Cardiac septum (tissue), 1 donor: ENCODE data around the gene CARMIL1. TPM values are rescaled to one million over a fixed set of nuclear protein-coding genes. Genes with fewer than 3 reads are reported as not detected.

Source experiments
- DNase-seq: peaks from one replicate; pipeline ENCODE4 v3.0.0-alpha.2; 2020; ENCODE audit warnings: low spot score
- intact Hi-C: fragments of 100-400 bp; cut with DNase I; formaldehyde crosslinking; loops from one replicate; pipeline ENCODE4 v1.14.0; 2022
- total RNA-seq: library from RNA; stranded (reverse); fragmentation: NEBNext Ultra II Directional; extraction: Animal tissue kit (Norgen Biotek cat#: 25700); gene quantifications from one replicate; pipeline ENCODE4 v1.2.1, GENCODE V29; 2021
- donor health status: DM: no; HTN: no; CAD: no.

The CARMIL1 gene
- total RNA-seq, 1 donor from 2014 or later, result 7.5 TPM

DNA sequence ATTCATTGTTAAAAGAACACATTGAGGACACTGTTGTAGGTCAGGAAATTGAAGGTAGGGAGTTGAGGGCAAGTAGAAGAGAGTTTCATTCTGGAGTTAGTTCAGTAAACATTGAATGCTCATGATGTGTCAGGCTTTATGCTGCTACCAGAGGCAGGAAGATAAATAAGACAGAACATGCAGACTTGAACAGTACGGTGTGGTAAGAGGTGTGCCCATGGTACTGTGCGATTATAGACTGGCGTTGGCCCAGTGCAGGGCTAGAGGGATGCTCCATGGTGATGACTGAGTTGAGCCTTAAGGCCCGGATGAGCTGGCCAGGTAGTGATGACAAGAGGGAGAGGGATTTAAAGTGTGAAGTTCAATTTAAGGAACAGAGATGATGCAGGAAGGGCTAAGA lies 50.8 kb downstream of the CARMIL1 start:
- DNase-seq, result no peak
- intact Hi-C loops, result no loop called here

DNA sequence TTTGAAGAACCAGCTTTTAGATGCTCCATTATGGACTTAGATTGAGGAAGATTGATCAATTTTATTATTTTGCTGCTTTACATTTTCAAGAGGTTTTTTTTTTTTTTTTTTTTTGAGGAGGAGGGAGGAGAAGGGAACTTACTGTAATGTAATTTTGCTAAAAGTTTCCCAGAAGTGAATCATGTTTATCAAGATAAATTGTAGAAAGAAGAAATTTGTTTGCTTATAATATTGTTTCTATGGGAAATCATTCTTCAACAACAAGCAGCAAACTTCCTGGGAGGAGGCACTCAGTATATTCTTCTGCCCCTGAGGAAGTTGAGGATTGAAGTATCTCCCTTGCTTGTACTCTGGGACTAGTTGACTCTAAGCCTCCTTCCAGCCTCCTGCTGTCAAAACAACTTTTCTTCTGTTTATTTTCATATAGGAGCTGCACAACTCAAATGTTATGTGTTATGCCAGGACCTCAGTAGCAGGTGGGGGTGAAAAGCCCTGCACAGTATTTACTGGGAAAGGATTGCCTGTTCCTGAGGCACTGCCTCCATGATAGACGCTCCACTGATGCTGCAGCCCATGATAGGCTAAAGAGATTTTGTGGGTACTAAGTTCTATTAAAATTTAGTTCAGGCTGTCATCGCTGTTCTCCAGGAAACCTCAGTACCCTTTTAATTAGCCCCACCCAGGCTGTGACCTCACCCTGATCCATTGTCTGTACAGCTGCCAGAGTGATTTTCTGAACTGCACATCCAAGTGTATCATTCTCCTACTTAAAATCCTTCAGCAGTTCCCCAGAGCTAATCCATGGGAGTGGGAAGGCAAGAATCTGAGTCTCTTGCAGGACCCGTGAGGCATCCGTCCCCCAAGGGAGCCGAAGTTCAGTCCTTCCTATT lies 51.9 kb downstream of the CARMIL1 start:
- no peak for DNase-seq
- intact Hi-C loops, result no loop called here

DNA sequence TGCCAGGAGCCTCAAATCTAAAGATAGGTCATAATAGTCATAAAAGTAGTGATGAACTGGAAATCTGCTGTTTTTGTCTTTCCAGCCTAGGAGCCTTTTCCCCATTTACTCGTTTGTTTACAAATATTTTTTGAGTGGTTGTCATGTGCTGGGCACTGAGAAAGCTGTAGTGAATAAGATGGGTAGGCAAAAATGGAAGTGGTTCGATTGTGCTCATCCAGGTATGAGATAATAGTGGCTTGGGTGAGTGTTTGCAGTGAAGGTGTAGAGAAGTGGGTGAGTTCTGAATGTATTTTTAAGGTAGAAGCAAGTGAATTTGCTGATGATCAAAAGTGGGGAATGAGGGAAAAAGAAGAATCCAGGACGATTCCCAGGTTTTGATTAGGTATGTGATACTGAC lies 53.0 kb downstream of the CARMIL1 start:
- no peak for DNase-seq
- intact Hi-C loops, result no loop called here

DNA sequence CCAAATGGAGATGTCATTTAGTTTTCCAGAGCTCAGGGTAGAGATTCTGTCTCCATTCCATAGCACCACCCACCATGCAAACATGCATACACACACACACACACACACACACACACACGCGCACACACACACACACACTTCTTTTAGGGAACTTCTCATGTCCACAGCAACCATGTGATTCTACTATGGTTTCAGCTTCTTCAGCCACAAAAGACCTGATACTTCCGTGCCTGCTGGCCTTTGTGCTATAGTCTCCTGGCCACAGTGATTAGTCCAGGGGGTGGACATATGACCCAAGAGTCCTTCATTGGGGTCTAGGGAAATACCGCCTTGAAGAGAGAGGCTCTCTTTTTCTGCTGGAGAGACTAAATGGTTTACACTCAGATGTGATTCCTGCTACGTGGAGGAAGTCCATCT lies 53.5 kb downstream of the CARMIL1 start:
- intact Hi-C loops, result no loop called here
- DNase-seq, result no peak

DNA sequence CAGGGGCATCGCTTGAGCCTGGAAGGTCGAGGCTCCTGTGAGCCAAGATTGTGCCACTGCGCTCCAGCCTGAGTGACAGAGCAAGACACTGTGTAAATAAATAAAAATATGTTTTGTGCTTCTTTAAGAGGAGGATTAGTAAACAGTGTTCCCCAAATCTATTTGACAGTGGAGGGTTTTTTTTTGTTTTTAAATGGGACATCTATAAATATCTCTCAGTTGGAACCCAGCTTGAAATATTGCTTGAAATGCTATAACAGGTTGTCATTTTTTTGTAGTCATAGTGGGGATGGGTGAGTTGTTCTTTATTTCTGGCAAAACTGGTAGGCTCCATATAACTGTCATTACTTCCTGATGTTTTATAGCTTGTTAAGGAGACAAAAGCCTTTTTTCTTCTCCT lies 54.3 kb downstream of the CARMIL1 start:
- intact Hi-C loops, result no loop called here
- DNase-seq, result no peak

DNA sequence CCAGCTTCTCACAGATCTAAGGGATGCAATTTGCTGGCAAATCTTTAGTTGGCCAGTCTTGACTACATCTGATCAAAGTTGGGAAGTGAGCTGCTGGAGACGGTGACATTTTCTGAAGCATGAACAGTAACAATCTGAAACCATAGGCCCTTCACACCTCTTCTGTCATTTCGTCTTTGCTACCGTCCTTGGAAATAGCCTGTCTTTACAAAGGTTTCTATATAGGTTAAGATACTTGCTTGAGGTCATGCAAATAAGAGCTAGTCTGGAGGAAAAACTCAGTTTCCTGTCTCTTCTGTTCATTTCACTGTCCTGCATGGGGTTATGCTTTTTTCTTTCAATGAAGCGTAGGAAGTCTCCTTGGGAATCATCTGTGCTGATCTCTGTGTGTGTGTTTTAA lies 55.6 kb downstream of the CARMIL1 start:
- intact Hi-C loops, result no loop called here
- DNase-seq, result no peak

DNA sequence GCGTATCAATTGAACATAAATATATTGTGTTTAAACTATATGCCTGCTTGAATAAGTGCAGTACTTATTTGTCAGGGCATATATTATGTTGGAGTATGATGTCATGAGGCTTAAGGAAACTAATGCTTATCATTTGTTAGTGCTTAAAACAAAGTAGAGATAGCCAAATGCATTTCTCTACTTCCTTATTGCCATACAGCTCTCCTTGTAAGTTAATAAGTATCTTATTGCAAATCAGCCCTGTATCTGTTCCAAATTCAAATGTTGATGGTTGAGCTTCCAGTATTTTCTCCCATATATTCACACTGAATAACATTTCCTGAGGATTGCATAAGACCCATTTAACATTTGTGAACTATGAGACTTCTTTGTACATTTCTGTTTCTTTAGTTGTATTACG lies 57.8 kb downstream of the CARMIL1 start:
- DNase-seq, result no peak
- intact Hi-C loops, result no loop called here

DNA sequence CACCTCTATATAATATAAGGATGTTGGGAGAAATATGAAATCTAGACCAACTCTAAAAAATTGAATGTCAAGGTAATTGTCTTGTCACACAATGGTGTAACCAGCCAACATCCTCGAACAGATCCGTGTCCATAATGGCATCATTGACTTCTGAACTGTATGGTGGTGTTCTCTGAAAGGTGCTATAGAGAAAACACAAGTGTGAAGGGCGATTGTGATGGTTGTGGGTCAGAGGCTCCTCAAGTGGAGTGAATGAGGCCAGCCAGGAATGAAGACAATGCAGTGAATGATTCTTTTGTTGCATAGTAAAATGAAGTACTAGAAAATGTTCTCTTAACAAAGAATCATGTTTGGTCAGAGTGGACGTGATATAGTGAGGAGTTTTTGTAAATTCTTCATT lies 58.3 kb downstream of the CARMIL1 start:
- intact Hi-C loops, result no loop called here
- DNase-seq, result no peak

DNA sequence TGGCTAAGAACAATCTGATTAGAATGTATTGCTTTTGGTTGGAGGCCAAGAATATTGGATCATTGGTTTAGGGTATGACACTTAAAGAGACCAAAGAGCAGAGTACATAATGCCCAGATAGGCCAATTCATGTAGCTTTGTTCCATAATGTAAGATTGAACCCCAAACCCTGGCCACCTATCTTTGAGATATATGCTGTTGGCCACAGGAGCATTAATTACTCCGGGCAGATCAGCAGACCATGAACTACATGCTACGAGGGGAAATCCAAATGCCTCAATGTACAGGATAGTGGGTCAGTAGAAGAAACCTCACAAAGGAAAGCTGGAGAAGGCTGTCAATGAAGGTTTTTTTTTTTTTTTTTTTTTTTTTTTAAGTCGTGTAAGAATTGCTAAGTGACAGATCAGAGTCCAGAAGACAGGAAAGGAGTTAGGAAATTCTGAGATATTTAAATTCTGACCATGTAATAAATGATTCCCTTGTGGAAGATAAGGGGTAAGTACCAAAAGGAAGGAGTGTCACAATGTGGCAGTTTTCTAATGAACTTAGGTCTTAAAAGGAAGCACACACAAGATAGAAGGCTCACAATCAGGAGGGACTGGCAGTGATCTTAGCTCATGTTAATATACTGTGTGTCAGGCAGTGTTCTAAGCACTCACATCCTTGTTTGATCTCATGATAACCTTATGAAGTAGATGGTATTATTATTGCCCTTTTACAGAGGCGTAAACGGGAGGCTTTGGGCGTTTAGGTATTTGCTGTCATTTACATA lies 61.4 kb downstream of the CARMIL1 start:
- intact Hi-C loops, result no loop called here
- no peak for DNase-seq

DNA sequence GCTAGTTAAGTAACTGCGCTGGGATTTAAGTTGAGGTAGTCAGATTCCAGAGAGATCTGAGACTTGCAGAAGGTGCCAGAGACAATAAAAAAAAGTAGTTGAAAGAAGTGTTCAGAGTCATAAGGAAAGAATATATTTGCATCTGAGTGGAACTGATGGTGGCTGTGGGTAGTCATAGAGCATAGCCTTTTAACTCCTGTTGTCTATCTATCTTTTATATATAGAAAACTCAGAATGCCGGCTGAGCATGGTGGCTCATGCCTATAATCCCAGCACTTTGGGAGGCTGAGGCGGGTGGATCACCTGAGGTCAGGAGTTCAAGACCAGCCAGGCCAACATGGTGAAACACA lies 62.0 kb downstream of the CARMIL1 start:
- intact Hi-C loops, result no loop called here

DNA sequence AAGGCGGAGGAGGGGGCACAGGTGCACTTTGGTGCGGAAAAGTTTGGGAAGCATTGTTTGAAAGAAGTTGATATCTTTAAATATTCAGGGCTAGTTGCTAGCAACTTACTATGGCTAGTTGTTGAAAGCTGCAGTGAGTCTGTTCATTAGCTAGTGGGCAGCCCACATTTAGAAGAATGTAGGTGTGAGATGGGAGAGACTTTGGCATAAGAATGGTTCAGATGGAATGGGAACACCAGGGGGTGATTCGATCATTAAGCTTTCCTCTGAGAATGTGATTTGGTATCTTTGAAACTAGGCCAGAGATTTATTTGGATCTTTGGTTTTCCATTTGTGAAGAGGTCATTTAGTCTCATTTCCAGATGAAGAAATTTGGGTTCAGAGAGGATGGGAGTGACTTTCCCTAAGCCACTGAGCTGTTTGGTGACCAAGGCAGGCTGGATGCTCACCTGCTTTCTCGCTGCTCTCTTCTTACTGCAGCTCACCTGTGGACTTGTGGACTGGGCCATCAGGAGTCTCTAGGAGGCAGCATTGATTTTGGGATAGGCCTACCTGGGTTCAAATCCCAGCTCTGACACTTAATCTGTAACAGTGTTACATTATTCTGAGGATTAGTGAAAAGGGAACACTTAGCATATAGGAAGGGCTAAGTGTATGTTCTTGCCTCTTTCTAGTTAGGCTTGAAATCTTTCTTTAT lies 62.9 kb downstream of the CARMIL1 start:
- intact Hi-C loops, result no loop called here
- DNase-seq, result no peak

More for the DNA sequence above, 62.0 kb downstream of the CARMIL1 start:
- DNase-seq, result no peak

DNA sequence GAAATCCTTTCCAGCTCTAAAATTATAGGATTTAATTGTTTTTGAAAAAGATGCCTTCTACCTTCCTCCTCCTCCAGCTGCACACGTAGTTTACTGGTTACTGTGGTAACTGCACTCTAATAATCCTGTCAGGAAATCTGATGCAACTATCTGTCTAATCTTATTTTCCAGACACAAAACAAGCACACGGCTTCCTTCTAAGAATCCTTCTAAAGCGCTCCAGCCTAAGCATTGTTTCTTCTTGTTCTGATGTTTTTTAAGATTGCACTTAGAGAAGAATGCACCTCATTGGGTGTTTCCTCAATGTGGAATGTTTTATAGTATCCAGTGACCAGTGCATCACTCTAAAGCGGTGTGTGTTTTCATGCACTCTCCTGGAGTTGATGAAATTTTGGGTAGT lies 63.6 kb downstream of the CARMIL1 start:
- intact Hi-C loops, result no loop called here
- no peak for DNase-seq

DNA sequence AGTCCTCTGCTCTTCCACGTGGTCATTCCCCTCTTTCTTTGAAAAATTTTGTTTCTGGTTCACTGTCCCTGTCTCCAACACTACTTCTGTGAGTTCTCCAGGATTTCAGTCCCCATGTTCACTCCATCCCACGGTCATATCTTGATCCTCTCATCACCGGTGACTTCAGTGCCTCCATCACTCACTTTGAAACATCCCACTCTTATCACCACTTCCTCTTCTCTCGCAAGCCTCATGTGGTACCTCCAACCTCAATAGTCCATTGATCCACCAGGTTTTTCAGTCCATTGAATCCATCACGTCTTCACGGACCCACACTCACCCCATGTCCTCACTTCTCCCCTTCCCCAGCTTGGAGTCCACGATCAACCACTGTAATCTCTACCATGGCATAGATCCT lies 64.8 kb downstream of the CARMIL1 start:
- DNase-seq, result no peak
- intact Hi-C loops, result no loop called here

DNA sequence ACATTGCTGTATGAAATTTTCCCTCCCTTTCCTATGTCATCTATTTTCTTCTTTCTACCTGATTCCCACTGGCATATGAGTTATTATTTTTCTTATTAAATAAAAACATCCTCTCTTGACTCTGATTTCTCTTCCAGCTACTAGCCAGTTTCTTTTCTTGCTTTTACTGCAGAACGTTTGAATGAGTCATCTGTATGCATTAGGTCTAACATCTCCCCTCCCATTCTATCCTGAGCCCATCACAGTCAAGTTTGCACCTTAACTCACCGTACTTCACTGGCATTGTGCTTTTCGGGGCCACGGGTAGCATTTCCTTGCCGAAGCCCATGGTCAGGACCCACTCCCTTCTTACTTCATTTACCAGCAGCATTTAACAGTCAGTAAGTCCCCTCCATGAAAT lies 65.7 kb downstream of the CARMIL1 start:
- DNase-seq, result no peak
- intact Hi-C loops, result no loop called here

DNA sequence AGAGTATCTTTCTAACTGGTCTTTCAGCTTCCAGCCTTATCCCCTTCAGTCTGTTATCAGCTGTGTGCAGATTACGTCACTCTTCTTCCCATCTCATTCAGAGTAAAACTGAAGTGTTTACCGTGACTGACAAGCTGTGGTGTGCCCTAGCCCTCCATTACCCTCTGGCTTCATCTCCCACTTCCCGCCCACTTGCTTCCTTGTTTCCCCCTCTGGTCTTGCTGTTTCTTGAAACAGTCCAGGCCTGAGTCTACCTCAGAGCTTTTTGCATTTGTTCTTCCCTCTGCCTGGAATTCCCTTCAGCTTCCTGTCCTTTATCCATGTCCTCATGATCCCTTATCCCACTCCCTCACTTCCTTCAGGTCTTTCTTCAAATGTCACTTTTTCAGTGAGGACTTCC lies 66.9 kb downstream of the CARMIL1 start:
- no peak for DNase-seq
- intact Hi-C loops, result no loop called here

DNA sequence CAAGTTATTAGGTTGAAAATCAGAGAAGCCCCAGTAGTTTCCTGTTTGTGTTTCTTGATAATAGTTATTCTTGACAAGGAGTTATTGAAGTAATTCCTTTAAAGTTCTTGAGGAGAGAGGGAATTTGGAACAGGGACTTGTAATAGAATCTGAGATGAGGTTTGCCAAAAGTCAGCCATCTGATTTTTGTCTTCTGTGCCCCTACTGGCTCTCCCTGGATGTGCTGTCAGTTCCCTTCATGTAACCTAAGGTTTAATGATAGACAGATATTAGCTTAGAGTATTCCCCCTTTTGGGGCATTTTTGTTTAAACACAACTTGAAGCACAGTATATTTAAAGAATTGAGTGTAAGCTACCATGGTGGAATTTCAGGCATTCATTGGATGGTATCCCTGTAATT lies 71.4 kb downstream of the CARMIL1 start:
- DNase-seq, result no peak
- intact Hi-C loops, result no loop called here

DNA sequence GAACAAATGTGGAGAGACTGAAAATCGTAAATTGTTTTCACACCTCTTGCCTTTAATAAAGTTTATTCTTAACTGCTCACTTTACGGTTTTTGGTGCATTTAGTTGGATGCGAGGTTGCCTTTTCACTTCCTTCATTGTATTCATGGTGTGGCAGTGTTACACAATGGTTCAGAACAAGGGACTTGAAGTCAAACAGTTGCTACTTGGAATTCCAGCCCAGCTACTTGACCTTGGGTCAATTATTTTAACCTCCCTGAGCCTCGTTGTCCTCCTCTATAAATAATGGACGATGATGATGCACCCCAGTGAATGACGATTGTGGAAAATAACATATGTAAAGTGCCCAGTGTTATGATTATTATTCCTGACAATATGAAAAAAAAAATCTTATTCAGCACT lies 72.3 kb downstream of the CARMIL1 start:
- intact Hi-C loops, result no loop called here
- DNase-seq, result no peak

DNA sequence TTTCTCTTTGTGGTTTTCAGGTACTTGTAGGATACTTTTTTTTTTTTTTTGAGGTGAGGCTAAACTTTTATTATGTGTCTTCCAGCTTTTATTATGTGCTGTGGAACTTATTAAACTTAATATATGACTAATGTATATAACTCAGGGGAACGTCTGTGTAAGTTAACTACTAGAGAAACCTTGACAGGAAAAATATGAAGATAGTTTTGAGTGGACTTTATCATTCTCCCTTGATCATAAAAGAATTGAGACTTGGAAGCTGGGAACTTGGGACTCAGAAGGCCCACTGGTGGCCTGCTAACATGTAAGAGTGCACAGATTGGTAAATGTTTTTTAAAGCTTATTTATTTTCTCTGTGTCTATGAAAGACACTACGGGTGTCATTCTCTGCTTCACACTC lies 73.1 kb downstream of the CARMIL1 start:
- DNase-seq, result no peak
- intact Hi-C loops, result no loop called here

DNA sequence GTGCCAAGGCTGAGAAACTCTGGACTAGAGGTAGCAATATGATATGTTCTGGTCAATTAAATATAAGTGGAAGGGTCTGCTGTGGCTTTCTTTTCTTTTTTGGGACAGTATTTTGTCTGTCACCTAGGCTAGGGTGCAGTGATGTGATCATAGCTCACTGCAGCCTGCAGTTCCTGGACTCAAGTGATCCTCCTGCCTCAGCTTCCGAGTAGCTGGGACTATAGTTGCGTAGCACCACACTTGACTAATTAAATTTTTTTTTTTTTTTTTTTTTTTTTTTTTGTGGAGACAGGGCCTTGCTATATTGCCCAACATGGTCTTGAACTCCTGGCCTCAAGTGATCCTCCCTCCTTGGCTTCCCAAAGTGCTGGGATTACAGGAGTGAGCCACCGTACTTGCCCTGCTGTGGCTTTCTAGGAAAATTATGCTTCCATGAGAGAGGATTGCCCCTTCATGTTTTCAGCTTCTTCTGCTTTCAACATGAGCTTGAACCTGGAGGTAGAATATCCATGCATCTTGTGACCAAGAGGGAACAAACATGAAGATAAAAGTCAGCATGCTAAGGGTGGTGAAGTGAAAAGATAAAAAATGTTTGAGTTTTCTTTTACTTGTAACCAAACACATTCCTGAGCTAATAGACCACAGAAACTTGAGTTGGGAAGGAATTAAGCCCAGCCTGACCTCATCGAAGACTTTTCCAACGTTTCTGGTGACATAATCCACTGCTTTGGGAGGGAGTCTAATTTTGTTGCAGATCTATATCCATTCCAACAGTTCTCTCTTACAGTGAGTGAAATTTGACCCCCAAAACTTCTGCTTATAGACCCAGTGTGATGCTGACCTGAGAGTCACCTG lies 75.1 kb downstream of the CARMIL1 start:
- intact Hi-C loops, result no loop called here
- no peak for DNase-seq
